Uterine smooth muscle cell (primary cell): ENCODE results near the gene LATS1. TPM values are rescaled to one million over a fixed set of nuclear protein-coding genes. Genes with fewer than 3 reads are reported as not detected.

Experiments
- total RNA-seq: library from RNA; depleted of rRNA; stranded (reverse); fragments of >200 nt; gene quantifications from 2 replicates; pipeline ENCODE4 v1.2.3, GENCODE V29; 2014

The LATS1 gene
- 8.5 TPM in 2 replicates for total RNA-seq

DNA sequence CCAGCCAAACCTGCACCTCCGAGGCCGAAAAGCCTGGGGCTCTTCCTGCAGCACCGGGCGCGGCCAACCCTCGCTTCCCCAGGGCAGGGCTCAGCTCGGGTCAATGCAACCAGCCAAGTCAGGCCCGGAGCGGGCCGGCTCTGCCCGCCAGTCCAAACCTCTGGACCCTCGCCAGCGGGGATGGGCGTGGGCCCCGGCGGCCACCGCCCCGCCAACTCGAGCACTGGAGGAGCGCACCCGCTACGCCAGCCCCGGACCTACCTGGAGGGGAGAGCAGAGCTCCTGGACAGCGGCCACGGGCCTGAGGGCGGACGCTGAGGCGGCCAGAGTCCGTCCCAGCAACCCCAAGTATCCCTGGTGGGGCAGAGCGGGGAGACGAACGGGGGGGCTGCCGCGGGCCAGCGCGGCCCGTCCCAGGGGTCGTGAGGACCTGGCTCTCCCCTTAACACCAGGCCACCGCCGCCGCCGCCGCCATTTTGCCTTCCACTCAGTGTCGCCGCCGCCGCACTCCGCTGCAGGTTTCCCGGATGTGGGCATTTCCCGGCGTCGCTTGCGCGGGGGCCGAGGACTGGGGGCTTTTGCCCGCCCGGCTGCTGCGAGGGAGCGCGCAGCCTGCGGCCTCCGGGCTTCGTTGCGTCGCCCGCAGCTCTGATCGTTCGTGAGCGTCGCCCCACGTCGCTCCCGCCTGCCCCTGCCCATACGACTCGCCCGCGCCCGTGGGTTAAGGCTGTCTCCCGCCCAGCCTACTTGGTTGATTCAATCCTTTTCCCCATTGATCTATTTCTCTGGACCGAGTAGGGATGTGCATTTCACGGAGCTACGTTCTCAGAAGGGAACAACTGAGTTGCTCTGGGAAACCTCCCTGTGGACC, at the start of gene LATS1:
TSS of gene LATS1 (minus strand) at position 514 of the 871 bp plus-strand sequence. CDS start 15,975 bp downstream, outside the sequence.

DNA sequence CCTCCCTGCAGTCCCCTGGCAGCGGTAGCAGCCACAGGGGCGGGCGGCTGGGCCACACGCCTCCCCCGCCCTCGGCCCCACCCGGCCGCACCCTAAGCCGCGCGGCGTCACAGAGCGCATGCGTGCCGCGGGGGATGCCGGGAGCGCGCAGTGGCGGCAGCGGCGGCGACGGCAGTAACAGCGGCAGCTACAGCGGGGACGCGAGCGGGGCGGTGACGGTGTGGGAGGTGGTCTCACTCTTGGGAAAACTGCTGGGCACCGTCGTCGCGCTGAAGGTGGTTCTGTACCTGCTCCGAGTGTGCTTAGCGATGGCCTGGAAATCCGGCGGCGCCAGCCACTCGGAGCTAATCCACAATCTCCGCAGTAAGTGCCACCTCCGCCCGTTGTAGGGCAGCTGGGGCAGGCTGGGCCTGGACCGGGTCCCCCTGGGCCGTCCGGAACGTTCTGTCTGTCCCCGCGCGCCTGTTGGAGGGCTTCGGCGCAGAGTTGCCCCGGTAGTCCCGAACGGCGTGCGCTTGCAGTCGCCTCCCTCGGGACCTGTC, 31.8 kb upstream of the LATS1 start, which contains the start of gene PCMT1:
TSS of gene PCMT1 (plus strand) at position 148 of the 542 bp plus-strand sequence. CDS start at position 309, 161 bp downstream.

GRCh38 chr6:149746147-149746946, 28.4 kb upstream of the LATS1 start, which contains the start of gene NUP43:
TSS of gene NUP43 (minus strand) at chr6:149746529. CDS start at chr6:149746495, 34 bp downstream.

DNA sequence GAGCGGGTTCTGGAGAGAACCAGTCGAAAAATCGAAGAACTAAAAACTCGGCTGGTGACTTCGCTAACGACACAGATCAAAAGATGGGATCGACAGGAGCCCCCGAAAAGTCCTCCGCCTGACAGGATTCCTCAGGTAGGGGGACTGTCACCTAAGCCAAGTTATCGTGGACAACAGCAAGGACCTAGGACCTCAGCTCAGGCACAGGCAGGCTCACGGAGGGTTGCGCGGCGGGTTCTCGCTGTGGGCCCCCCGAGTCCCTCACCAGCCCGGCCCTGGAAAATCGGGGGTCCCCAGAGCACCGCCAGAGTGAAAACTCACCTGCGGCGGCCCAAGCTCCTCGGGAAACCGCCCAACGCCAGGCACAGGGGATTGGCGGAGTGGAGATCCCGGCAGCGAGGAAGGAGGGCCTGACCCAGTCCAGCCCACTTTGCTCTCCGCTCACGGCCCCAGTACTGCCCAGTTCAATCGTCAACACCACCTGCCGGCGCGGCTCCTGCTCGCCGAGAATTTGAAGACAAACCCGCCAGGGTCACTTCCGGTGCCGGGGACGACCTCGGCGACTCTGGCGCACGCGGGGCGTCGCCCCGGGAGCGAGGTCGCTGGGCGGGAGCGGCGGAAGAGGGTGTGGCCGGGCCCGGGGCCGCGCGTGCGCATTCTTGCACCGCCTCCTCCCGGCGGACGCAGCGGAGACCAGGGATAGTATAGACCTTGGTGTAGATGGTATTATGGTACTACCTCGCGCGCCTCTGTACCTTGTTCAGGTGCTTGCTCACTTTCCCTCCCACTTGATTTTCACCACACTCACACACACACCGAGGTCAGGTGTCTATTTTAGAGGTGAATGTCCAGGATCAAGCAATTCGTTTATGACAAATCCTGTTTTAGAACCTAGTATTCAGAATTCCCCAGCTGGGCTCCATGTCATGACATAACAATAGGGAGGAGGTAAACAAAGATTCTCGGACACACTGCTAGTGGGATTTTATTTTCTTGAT, 69.5 kb downstream of the LATS1 start, which contains the start of gene KATNA1:
TSS of gene KATNA1 (minus strand) at position 567 of the 998 bp plus-strand sequence. CDS start 10,167 bp downstream, outside the sequence.

Other genes with a start within 250 kb of the LATS1 start
- 0.11 and 0.37 TPM in 2 replicates for gene ZC3H12D, start 233.1 kb downstream of the LATS1 start, total RNA-seq
- gene PPIL4, start 172.1 kb downstream of the LATS1 start, total RNA-seq = 44.9 and 45.2 TPM in 2 replicates
- gene GINM1, start 151.7 kb downstream of the LATS1 start, total RNA-seq = 39.7 and 68.0 TPM in 2 replicates
- 35.5 and 41.4 TPM in 2 replicates for gene KATNA1, start 69.4 kb downstream of the LATS1 start, total RNA-seq
- 28.7 and 39.2 TPM in 2 replicates for gene NUP43, start 28.4 kb upstream of the LATS1 start, total RNA-seq
- 128 and 272 TPM in 2 replicates for gene PCMT1, start 31.6 kb upstream of the LATS1 start, total RNA-seq
- 93.3 and 125 TPM in 2 replicates for gene LRP11, start 146.3 kb upstream of the LATS1 start, total RNA-seq
- 0.11 TPM in 1 of 2 replicates, not detected in the other for gene RAET1E, start 180.0 kb upstream of the LATS1 start, total RNA-seq
- gene RAET1G, start 205.0 kb upstream of the LATS1 start, total RNA-seq = 0.44 and 1.1 TPM in 2 replicates
- gene ULBP2, start 223.9 kb upstream of the LATS1 start, total RNA-seq = 2.6 and 4.1 TPM in 2 replicates
- 0.12 and 0.22 TPM in 2 replicates for gene ULBP1, start 245.8 kb upstream of the LATS1 start, total RNA-seq